ENCODE data around the gene GAR1. TPM values are rescaled to one million over a fixed set of nuclear protein-coding genes. Genes with fewer than 3 reads are reported as not detected.
A peak's percentile ranks its signal among the peaks of the same experiment; 100 is the strongest.

The GAR1 gene
- polyA plus RNA-seq, 1 donor (not counting 4 experiments of a cell fraction or from before 2014, with no cell fraction given): 31.9 TPM

DNA sequence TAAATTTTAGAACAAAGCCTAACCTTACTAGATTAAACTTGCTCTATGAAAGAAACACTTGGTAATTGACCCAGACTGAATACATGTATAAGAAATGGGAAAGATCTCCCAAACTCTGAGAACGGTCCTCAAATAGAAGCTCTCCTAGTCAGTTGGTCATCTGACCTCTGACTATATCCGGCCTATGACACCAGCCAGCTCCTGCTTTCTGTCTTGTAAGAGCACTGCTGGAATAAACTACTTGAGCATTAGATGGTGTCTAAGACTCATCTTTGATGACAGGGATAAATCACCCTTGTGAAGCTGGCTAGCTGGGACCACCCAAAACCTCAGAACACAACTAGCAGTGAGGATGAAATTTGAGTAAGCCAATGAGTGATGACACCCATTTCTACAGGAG is 56.5 kb downstream of the GAR1 start:
- no peaks in the 10 kb centered on the region for H3K9me3 ChIP-seq (ENCODE audit: control insufficient read depth, low read depth, low read length)
- peaks cover 16% of the 10 kb centered on the region for H3K4me1 ChIP-seq (ENCODE audit: control insufficient read depth, extremely low read depth, insufficient read depth, low read length)
- TF ChIP-seq CTCF (optimal IDR thresholded peaks at IDR 0.05 in 1 of 3, IDR thresholded peaks at IDR 0.05 in 1 of 3, conservative IDR thresholded peaks at IDR 0.05 in 1 of 3; ENCODE audit: extremely low read depth in 1 of 3, insufficient read depth in 2 of 3, low read length in 3 of 3) (no peak), EZH2 (IDR thresholded peaks at IDR 0.05; ENCODE audit: low read length) (no peak)
- DNase-seq (ENCODE audit: low read depth, low spot score) (no peak), FAIRE-seq (no peak)
- H4K20me1 ChIP-seq (ENCODE audit: control insufficient read depth, extremely low read depth, insufficient read depth, low read length): no peaks in the 10 kb centered on the region
- no peaks in the 10 kb centered on the region for H3K36me3 ChIP-seq (ENCODE audit: control insufficient read depth in 2 of 2, extremely low read depth in 1 of 2, insufficient read depth in 2 of 2, low read length in 2 of 2)
- no peaks in the 10 kb centered on the region for H3K27me3 ChIP-seq (ENCODE audit: control insufficient read depth, extremely low read depth, insufficient read depth, low read length)
- dilution Hi-C loops (cut with MboI; ENCODE audit: extremely low pct_ligation_motif_present, low sequenced_read_pairs): no loop called here
- no peaks in the 10 kb centered on the region for H3K79me2 ChIP-seq (ENCODE audit: control insufficient read depth, insufficient read depth, low read length)
- H3K9ac ChIP-seq (ENCODE audit: control insufficient read depth, extremely low read depth, insufficient read depth, low read length): no peak overlapping the region
- H3K4me3 ChIP-seq (ENCODE audit: control insufficient read depth in 2 of 3, extremely low read depth in 1 of 3, insufficient read depth in 2 of 3, low read depth in 1 of 3, low read length in 3 of 3): no peak overlapping the region
- no peak overlapping the region for H2AFZ ChIP-seq (ENCODE audit: control insufficient read depth, low read length)
- H3K9me1 ChIP-seq (ENCODE audit: control insufficient read depth, extremely low read depth, insufficient read depth, low read length): no peaks in the 10 kb centered on the region
- no peak overlapping the region for H3K4me2 ChIP-seq (ENCODE audit: control insufficient read depth, extremely low read depth, insufficient read depth, low read depth, low read length)
- no peak overlapping the region for H3K27ac ChIP-seq (ENCODE audit: control insufficient read depth, insufficient read depth, low read length)

GRCh38 chr4:109872950-109873656 is 57.5 kb downstream of the GAR1 start:
- H2AFZ ChIP-seq (ENCODE audit: control insufficient read depth, low read length): no peak overlapping the region

More at GRCh38 chr4:109872950-109873656, 57.5 kb downstream of the GAR1 start:
- TF ChIP-seq CTCF (optimal IDR thresholded peaks at IDR 0.05 in 1 of 3, IDR thresholded peaks at IDR 0.05 in 1 of 3, conservative IDR thresholded peaks at IDR 0.05 in 1 of 3; ENCODE audit: extremely low read depth in 1 of 3, insufficient read depth in 2 of 3, low read length in 3 of 3): no peak
- TF ChIP-seq EZH2 (IDR thresholded peaks at IDR 0.05; ENCODE audit: low read length): no peak
- dilution Hi-C loops (cut with MboI; ENCODE audit: extremely low pct_ligation_motif_present, low sequenced_read_pairs): no loop called here
- Histone ChIP-seq H3K27ac (ENCODE audit: control insufficient read depth, insufficient read depth, low read length) (peak overlapping the region; percentile 10), H4K20me1 (ENCODE audit: control insufficient read depth, extremely low read depth, insufficient read depth, low read length) (no peaks in the 10 kb centered on the region), H3K4me1 (ENCODE audit: control insufficient read depth, extremely low read depth, insufficient read depth, low read length) (peaks cover 16% of the 10 kb centered on the region), H3K36me3 (ENCODE audit: control insufficient read depth in 2 of 2, extremely low read depth in 1 of 2, insufficient read depth in 2 of 2, low read length in 2 of 2) (no peaks in the 10 kb centered on the region), H3K4me3 (ENCODE audit: control insufficient read depth in 2 of 3, extremely low read depth in 1 of 3, insufficient read depth in 2 of 3, low read depth in 1 of 3, low read length in 3 of 3) (no peak overlapping the region), H3K9me1 (ENCODE audit: control insufficient read depth, extremely low read depth, insufficient read depth, low read length) (no peaks in the 10 kb centered on the region), H3K79me2 (ENCODE audit: control insufficient read depth, insufficient read depth, low read length) (no peaks in the 10 kb centered on the region), H3K9me3 (ENCODE audit: control insufficient read depth, low read depth, low read length) (no peaks in the 10 kb centered on the region), H3K4me2 (ENCODE audit: control insufficient read depth, extremely low read depth, insufficient read depth, low read depth, low read length) (no peak overlapping the region), H3K27me3 (ENCODE audit: control insufficient read depth, extremely low read depth, insufficient read depth, low read length) (no peaks in the 10 kb centered on the region), H3K9ac (ENCODE audit: control insufficient read depth, extremely low read depth, insufficient read depth, low read length) (no peak overlapping the region)
- DNase-seq (ENCODE audit: low read depth, low spot score) (no peak), FAIRE-seq (no peak)
